GM12878 (cell line): ENCODE data around the gene NAA11. TPM values are rescaled to one million over a fixed set of nuclear protein-coding genes. Genes with fewer than 3 reads are reported as not detected.
A peak's percentile ranks its signal among the peaks of the same experiment; 100 is the strongest.

Experiments
- ATAC-seq: fragments of 200-7000 bp; cut with Tn5 transposase; 3 replicates; pipeline ENCODE4 v1.9.1; 2020; ENCODE audit warnings: mild to moderate bottlenecking, moderate library complexity
- BruUV-seq: library from RNA; stranded (reverse); fragments of 400-500 nt; replicated peaks from 2 replicates; lab custom pipeline; 2021; lab: Mats Ljungman, UMichigan
- CTCF ChIA-PET: fragments of 300-600 bp; sonication (Branson Sonifier 250); formaldehyde crosslinking; extraction: SDS; loops from one replicate; lab custom pipeline; 2021; ENCODE audit warnings: inconsistent platforms; lab: Yijun Ruan, JAX
- POLR2A ChIA-PET: fragments of 350-600 bp; formaldehyde crosslinking; extraction: SDS; loops from one replicate; lab custom pipeline; 2021; ENCODE audit warnings: inconsistent platforms; lab: Charles Lee
- RAD21 ChIA-PET: fragments of 300-600 bp; sonication (Branson Sonifier 250); formaldehyde crosslinking; loops from one replicate; lab custom pipeline; 2023; ENCODE audit warnings: antibody characterized with exemption; ENCODE audit not compliant: unreplicated experiment; lab: Charles Lee
- SMC1A ChIA-PET: fragments of 300-600 bp; sonication (Branson Sonifier 250); formaldehyde crosslinking; loops from one replicate; lab custom pipeline; 2023; ENCODE audit not compliant: unreplicated experiment, uncharacterized antibody; lab: Charles Lee
- DNase-seq: peaks from one replicate; pipeline ENCODE4 v3.0.0-alpha.2; 2011; ENCODE audit warnings: low read depth, low spot score
- FAIRE-seq: peaks from 3 replicates; lab custom pipeline; 2011; peaks lifted over from hg19 to GRCh38; lab: Jason Lieb, UNC
- H2AFZ ChIP-seq: 2 replicates; pipeline ENCODE4 v1.6.0; 2011; ENCODE audit warnings: low read depth, low read length, control low read depth; ENCODE audit not compliant: control insufficient read depth
- H3K27ac ChIP-seq: 2 replicates; pipeline ENCODE4 v1.5.1; 2011; ENCODE audit warnings: control low read depth; ENCODE audit not compliant: control insufficient read depth, insufficient read depth
- H3K27me3 ChIP-seq, 2 experiments: replicated peaks in 1 of 2; 2 replicates each; pipeline versions ENCODE4 v1.6.0 to v1.6.1; 2011; ENCODE audit warnings: low read length in 1 of 2; ENCODE audit not compliant: control insufficient read depth in 2 of 2, insufficient read depth in 2 of 2
- H3K36me3 ChIP-seq, 2 experiments: 2 replicates each; pipeline ENCODE4 v1.5.1; 2011; ENCODE audit warnings: low read length in 1 of 2; ENCODE audit not compliant: control insufficient read depth in 2 of 2, insufficient read depth in 2 of 2
- H3K4me1 ChIP-seq: 2 replicates; pipeline ENCODE4 v1.6.1; 2011; ENCODE audit warnings: mild to moderate bottlenecking, low read length, moderate library complexity, mixed read lengths; ENCODE audit not compliant: control insufficient read depth, insufficient read depth
- H3K4me2 ChIP-seq: 2 replicates; pipeline ENCODE4 v1.6.0; 2011; ENCODE audit warnings: control low read depth; ENCODE audit not compliant: control insufficient read depth, insufficient read depth
- H3K4me3 ChIP-seq: fragments of 200-600 bp; sonication (generic); 2 replicates; pipeline ENCODE4 v1.5.1; 2016
- H3K79me2 ChIP-seq: 2 replicates; pipeline ENCODE4 v1.6.0; 2011; ENCODE audit warnings: low read length; ENCODE audit not compliant: control insufficient read depth, insufficient read depth
- H3K9ac ChIP-seq: 2 replicates; pipeline ENCODE4 v1.8.0; 2011; ENCODE audit warnings: low read length, control low read depth, mixed read lengths; ENCODE audit not compliant: control insufficient read depth, insufficient read depth
- H3K9me3 ChIP-seq: replicated peaks from 3 replicates; pipeline ENCODE4 v1.5.1; 2011; ENCODE audit warnings: mild to moderate bottlenecking, low read length; ENCODE audit not compliant: control insufficient read depth, insufficient read depth
- H4K20me1 ChIP-seq: 2 replicates; pipeline ENCODE4 v1.6.0; 2011; ENCODE audit not compliant: control insufficient read depth, insufficient read depth
- BACH1 ChIP-seq: fragments of 450-650 bp; IDR thresholded peaks from 2 replicates; pipeline ENCODE4 v1.6.1; 2017; ENCODE audit warnings: mild to moderate bottlenecking, borderline replicate concordance
- CBFB ChIP-seq: IDR thresholded peaks from 2 replicates; pipeline ENCODE4 v1.6.1; 2016; ENCODE audit warnings: antibody characterized with exemption, low read depth
- EGR1 ChIP-seq, 2 experiments: IDR thresholded peaks; 1 replicate in 1 of 2; 2 replicates in 1 of 2; pipeline ENCODE4 v1.6.1; 2011 to 2012; ENCODE audit warnings: low read depth in 2 of 2, low read length in 2 of 2, borderline replicate concordance in 1 of 2, mild to moderate bottlenecking in 1 of 2, moderate library complexity in 1 of 2
- HDGF ChIP-seq: fragments of 450-650 bp; IDR thresholded peaks from 2 replicates; pipeline ENCODE4 v1.6.1; 2016; ENCODE audit warnings: antibody characterized with exemption
- KAT2A ChIP-seq: conservative IDR thresholded peaks from 2 replicates; pipeline ENCODE4 v1.6.1; 2011; ENCODE audit warnings: low read depth, low read length; ENCODE audit not compliant: control insufficient read depth
- NR2C2 ChIP-seq: IDR thresholded peaks from 2 replicates; pipeline ENCODE4 v1.6.1; 2011; ENCODE audit warnings: borderline replicate concordance, low read depth; ENCODE audit not compliant: control insufficient read depth, insufficient read length
- POU2F2 ChIP-seq: IDR thresholded peaks from 3 replicates; pipeline ENCODE4 v1.6.1; 2011; ENCODE audit warnings: low read depth, mild to moderate bottlenecking, low read length, borderline replicate concordance
- RUNX3 ChIP-seq: IDR thresholded peaks from 2 replicates; pipeline ENCODE4 v1.6.1; 2012; ENCODE audit warnings: low read length, inconsistent platforms
- SPI1 ChIP-seq: IDR thresholded peaks from 2 replicates; pipeline ENCODE4 v1.6.1; 2011; ENCODE audit warnings: low read depth, mild to moderate bottlenecking, low read length, moderate library complexity, borderline replicate concordance; ENCODE audit not compliant: insufficient read depth
- SREBF1 ChIP-seq: IDR thresholded peaks from 2 replicates; pipeline ENCODE4 v1.6.1; 2012; ENCODE audit warnings: mild to moderate bottlenecking, low read length
- TARDBP ChIP-seq: IDR thresholded peaks from 2 replicates; pipeline ENCODE4 v1.6.1; 2016; ENCODE audit warnings: borderline replicate concordance
- WGBS: methylation state at CpG from one replicate; pipeline ENCODE4 v1.1.6; 2016; ENCODE audit warnings: low lambda C conversion rate; ENCODE audit not compliant: insufficient replicate concordance, insufficient coverage; ENCODE audit errors: missing lambda C conversion rate; 5-methylcytosine and 5-hydroxymethylcytosine counted together
- in situ Hi-C: fragments of 300-500 bp; cut with MboI; formaldehyde crosslinking; loops from 9 replicates; pipeline ENCODE4 v1.14.3; 2018; ENCODE audit warnings: mixed read lengths
- intact Hi-C: fragments of 100-400 bp; cut with micrococcal nuclease; formaldehyde crosslinking; loops from one replicate; pipeline ENCODE4 v1.14.2; 2022; ENCODE audit not compliant: unreplicated experiment
- polyA plus RNA-seq, 11 experiments: library from polyadenylated mRNA; depleted of rRNA in 4 of 11; unstranded in 6 of 11; stranded (reverse) in 5 of 11; fragments of >200 nt; fragmentation: Nextera tagmentation in 4 of 11; fragmentation: Illumina TruSeq in 1 of 11; extraction: Ambion mirVana in 4 of 11; extraction: Trizol in 1 of 11; gene quantifications; 1 replicate in 1 of 11; 2 replicates in 10 of 11; pipeline versions ENCODE4 v1.2.1 to v1.2.3, GENCODE V29; 2011 to 2016; ENCODE audit warnings: inconsistent platforms in 2 of 11, missing spikeins in 2 of 11, low read depth in 1 of 11
- total RNA-seq, 4 experiments: library from RNA; depleted of rRNA in 3 of 4; stranded (reverse); fragments of >200 nt in 3 of 4; fragmentation: Illumina TruSeq in 1 of 4; extraction: Trizol in 1 of 4; gene quantifications; 2 replicates each; pipeline versions ENCODE4 v1.2.1 to v1.2.3, GENCODE V29; 2013 to 2021
- TF ChIP-seq, protein P1 (sequence below): fragments of 450-650 bp; IDR thresholded peaks from 2 replicates; pipeline ENCODE4 v1.6.1; 2016; ENCODE audit warnings: mild to moderate bottlenecking
- TF ChIP-seq, protein P2 (sequence below), 3 experiments: IDR thresholded peaks in 2 of 3; conservative IDR thresholded peaks in 1 of 3; 2 replicates each; pipeline ENCODE4 v1.5.1; 2011; ENCODE audit warnings: low read depth in 3 of 3, low read length in 3 of 3, mild to moderate bottlenecking in 3 of 3, control low read depth in 2 of 3, moderate library complexity in 2 of 3, inconsistent platforms in 1 of 3, mixed read lengths in 1 of 3; ENCODE audit not compliant: control insufficient read depth in 2 of 3, insufficient read depth in 1 of 3; ENCODE audit errors: extremely low read depth in 1 of 3

Gene NAA11
- total and polyA plus RNA-seq, 10 of the 15 experiments (the other 5 are each of a cell fraction or from before 2014, with no cell fraction given) = 0.12 to 0.16 TPM; not detected in 8

DNA sequence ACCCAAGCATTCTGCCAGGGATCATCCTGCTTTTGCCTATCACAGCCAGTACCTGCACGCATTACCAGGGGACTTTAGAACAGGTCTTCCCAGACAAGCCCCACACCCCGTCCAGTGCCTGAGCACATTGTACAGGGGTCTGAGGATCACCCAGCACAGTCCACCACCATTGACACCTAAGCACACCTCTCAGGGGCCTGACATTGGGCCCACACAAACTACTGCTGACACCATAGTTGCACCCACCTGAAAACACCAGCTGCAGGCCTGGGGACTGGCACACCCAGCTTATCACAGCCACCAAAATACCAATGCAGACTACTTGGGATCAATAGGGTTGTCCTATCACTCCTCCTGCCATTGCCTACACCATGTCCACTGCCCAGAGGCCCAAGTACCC is 14.7 kb upstream of the NAA11 start:
- no peak for FAIRE-seq
- BruUV-seq = no TSS peak

DNA sequence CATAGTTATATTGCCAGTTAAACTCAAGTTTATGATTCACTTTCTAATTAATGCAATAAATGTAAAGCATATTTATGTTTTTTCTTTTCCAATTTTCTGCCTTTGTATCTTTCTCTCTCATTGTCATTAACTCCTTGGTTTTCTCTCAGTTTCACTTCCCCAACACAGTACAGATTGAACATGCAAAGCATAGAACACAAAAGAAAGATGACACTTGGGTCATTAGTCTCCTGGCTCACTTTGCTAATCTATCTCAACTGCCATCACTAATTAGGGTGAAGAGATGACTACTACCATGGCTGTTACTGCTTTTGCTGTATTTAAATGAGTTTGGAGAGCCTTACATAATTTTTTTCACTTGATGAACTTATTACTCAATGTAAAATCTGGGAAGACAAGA is 12.3 kb upstream of the NAA11 start:
- SMC1A ChIA-PET = interaction anchor here (0.6 to 1.3 kb wide), 2 partner anchors 9 to 1446 kb away, joined by 3 to 4 read pairs; no protein-coding TSS in a partner anchor
- Histone ChIP-seq H3K27ac (no peak overlapping the region), H3K27me3 (no peaks in the 10 kb centered on the region), H3K9ac (no peak overlapping the region), H3K4me1 (no peaks in the 10 kb centered on the region), H3K9me3 (no peaks in the 10 kb centered on the region; the same call in 2 of the 3 replicates), H2AFZ (no peak overlapping the region), H4K20me1 (no peaks in the 10 kb centered on the region), H3K36me3 (no peaks in the 10 kb centered on the region), H3K4me3 (no peak overlapping the region), H3K79me2 (no peaks in the 10 kb centered on the region), H3K4me2 (no peak overlapping the region)
- ATAC-seq (peak; percentile 98), FAIRE-seq (peak; percentile 52), DNase-seq (peak; percentile 12)
- intact Hi-C loops = no loop called here
- no TSS peak for BruUV-seq
- CTCF ChIA-PET = no interaction called here
- in situ Hi-C loops = no loop called here
- RAD21 ChIA-PET = interaction anchor here (0.5 kb wide), 1 partner anchor 98 kb away, joined by 3 read pairs; no protein-coding TSS in a partner anchor
- POLR2A ChIA-PET = no interaction called here
- TF ChIP-seq RUNX3 = 0 out of 2 replicates have a peak, but pooled peaks have one; percentile 6
- TF ChIP-seq, protein P1, sequence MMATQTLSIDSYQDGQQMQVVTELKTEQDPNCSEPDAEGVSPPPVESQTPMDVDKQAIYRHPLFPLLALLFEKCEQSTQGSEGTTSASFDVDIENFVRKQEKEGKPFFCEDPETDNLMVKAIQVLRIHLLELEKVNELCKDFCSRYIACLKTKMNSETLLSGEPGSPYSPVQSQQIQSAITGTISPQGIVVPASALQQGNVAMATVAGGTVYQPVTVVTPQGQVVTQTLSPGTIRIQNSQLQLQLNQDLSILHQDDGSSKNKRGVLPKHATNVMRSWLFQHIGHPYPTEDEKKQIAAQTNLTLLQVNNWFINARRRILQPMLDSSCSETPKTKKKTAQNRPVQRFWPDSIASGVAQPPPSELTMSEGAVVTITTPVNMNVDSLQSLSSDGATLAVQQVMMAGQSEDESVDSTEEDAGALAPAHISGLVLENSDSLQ = peak; percentile 46; the same call in 1 of the 2 replicates
- TF ChIP-seq CBFB = no peak
- TF ChIP-seq NR2C2 = no peak
- peak; percentile 72; the same call in 1 of the 2 replicates for TF ChIP-seq BACH1
- TF ChIP-seq EGR1 (IDR thresholded peaks at IDR 0.05; ENCODE audit: borderline replicate concordance in 1 of 2, low read depth in 2 of 2, low read length in 2 of 2) = no peak
- no peak for TF ChIP-seq HDGF
- TF ChIP-seq, protein P2, sequence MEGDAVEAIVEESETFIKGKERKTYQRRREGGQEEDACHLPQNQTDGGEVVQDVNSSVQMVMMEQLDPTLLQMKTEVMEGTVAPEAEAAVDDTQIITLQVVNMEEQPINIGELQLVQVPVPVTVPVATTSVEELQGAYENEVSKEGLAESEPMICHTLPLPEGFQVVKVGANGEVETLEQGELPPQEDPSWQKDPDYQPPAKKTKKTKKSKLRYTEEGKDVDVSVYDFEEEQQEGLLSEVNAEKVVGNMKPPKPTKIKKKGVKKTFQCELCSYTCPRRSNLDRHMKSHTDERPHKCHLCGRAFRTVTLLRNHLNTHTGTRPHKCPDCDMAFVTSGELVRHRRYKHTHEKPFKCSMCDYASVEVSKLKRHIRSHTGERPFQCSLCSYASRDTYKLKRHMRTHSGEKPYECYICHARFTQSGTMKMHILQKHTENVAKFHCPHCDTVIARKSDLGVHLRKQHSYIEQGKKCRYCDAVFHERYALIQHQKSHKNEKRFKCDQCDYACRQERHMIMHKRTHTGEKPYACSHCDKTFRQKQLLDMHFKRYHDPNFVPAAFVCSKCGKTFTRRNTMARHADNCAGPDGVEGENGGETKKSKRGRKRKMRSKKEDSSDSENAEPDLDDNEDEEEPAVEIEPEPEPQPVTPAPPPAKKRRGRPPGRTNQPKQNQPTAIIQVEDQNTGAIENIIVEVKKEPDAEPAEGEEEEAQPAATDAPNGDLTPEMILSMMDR (IDR thresholded peaks at IDR 0.05 in 2 of 3, conservative IDR thresholded peaks at IDR 0.05 in 1 of 3; ENCODE audit: control insufficient read depth in 2 of 3, extremely low read depth in 1 of 3, insufficient read depth in 1 of 3, low read depth in 3 of 3, low read length in 3 of 3) = no peak
- no peak for TF ChIP-seq KAT2A
- TF ChIP-seq TARDBP = no peak
- TF ChIP-seq SPI1 = peak; percentile 90
- peak; percentile 34; the same call in 1 of the 3 replicates for TF ChIP-seq POU2F2

More for the DNA sequence above, 14.7 kb upstream of the NAA11 start:
- TF ChIP-seq SREBF1 = no peak
- TF ChIP-seq, all 136 proteins: peak for 0
- H3K79me2 ChIP-seq = no peaks in the 10 kb centered on the region
- H3K27me3 ChIP-seq = no peaks in the 10 kb centered on the region
- no peaks in the 10 kb centered on the region for H3K4me1 ChIP-seq
- no peak overlapping the region for H3K4me3 ChIP-seq
- H3K4me2 ChIP-seq = no peak overlapping the region
- DNase-seq = no peak
- in situ Hi-C loops (no loop called here), intact Hi-C loops (no loop called here)
- ChIA-PET RAD21 (no interaction called here), CTCF (no interaction called here), POLR2A (no interaction called here), SMC1A (no interaction called here)
- no peak for ATAC-seq
- no peaks in the 10 kb centered on the region for H4K20me1 ChIP-seq
- H2AFZ ChIP-seq = no peak overlapping the region
- no peaks in the 10 kb centered on the region for H3K36me3 ChIP-seq
- no peak overlapping the region for H3K9ac ChIP-seq
- WGBS = 17% methylated on average over 2 of the region's 2 CpGs
- no peak overlapping the region for H3K27ac ChIP-seq
- H3K9me3 ChIP-seq = no peaks in the 10 kb centered on the region; the same call in 2 of the 3 replicates
